Vagina (tissue), 2 donors: ENCODE results near the gene KITLG.

Source experiments
- POLR2AphosphoS5 ChIP-seq, 2 donors: sonication (generic); formaldehyde crosslinking; IDR thresholded peaks; one replicate each; pipeline ENCODE4 v1.9.0; 2017; ENCODE audit warnings: antibody characterized with exemption in 2 of 2, mild to moderate bottlenecking in 2 of 2, low read depth in 1 of 2; ENCODE audit not compliant: insufficient read depth in 1 of 2
- TF ChIP-seq, protein P1 (sequence below), 3 experiments: fragments of 450-650 bp in 2 of 3; fragments of 200-600 bp in 1 of 3; sonication (generic) in 1 of 3; IDR thresholded peaks; one replicate each; pipeline ENCODE4 v1.5.1; 2017 to 2019; ENCODE audit warnings: antibody characterized with exemption in 3 of 3, mild to moderate bottlenecking in 2 of 3, moderate library complexity in 2 of 3

DNA sequence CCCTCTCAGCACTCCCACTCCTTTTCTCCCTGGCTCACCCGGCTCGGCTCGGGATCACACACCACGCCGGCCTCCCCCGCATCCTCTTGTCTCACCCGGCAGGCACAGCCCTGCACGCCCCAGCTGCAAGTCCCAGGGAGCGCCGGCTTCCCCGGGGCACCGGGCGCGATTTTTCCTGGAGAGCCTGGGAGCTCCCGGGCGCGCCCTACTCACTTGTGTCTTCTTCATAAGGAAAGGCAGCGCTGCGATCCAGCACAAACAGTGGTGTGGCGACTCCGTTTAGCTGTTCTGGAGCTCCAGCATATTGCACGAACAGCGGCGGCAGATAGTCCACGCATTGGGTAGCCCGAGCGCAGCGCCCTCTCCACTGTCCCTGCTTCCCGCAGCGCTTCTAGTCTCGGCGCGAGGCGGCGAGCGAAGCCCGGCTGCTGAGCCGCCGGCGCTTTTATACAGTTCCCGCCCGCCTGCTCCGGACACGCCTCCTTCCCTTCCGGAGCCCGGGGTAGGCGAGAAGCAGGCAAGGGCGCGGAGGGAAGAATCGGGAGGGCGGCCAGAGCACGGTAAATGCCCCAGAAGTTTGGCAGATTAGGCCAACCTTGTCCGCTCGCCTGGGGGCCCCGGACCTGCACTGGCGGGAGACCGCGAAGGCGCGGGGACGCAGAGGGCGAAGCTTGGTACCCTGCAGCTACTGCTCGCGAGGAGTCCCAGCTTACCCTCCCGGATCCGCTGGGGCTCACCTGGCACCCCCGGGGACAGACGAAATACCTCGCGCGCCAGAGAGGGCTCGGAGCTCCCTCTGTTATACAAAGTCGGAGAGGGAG is at the start of gene KITLG:
- TF ChIP-seq, protein P1, sequence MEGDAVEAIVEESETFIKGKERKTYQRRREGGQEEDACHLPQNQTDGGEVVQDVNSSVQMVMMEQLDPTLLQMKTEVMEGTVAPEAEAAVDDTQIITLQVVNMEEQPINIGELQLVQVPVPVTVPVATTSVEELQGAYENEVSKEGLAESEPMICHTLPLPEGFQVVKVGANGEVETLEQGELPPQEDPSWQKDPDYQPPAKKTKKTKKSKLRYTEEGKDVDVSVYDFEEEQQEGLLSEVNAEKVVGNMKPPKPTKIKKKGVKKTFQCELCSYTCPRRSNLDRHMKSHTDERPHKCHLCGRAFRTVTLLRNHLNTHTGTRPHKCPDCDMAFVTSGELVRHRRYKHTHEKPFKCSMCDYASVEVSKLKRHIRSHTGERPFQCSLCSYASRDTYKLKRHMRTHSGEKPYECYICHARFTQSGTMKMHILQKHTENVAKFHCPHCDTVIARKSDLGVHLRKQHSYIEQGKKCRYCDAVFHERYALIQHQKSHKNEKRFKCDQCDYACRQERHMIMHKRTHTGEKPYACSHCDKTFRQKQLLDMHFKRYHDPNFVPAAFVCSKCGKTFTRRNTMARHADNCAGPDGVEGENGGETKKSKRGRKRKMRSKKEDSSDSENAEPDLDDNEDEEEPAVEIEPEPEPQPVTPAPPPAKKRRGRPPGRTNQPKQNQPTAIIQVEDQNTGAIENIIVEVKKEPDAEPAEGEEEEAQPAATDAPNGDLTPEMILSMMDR (IDR thresholded peaks at IDR 0.05) = peak in 1 of 3 experiments; percentile 30
- TF ChIP-seq POLR2AphosphoS5 (IDR thresholded peaks at IDR 0.05; ENCODE audit: insufficient read depth in 1 of 2, low read depth in 1 of 2) = peak; percentile 8 to 89
